Liver (tissue), 9 donors: ENCODE results near the gene KCNA2. TPM values are rescaled to one million over a fixed set of nuclear protein-coding genes. Genes with fewer than 3 reads are reported as not detected.

Source experiments
- DNase-seq: peaks from one replicate; pipeline ENCODE4 v3.0.0-alpha.2; 2017; ENCODE audit warnings: low spot score
- H3K27ac ChIP-seq, 2 donors: one replicate each; pipeline ENCODE4 v1.7.0; 2013; ENCODE audit warnings: inconsistent platforms in 2 of 2, low read length in 2 of 2, control low read depth in 1 of 2, low read depth in 1 of 2, mild to moderate bottlenecking in 1 of 2
- H3K27me3 ChIP-seq, 4 donors: one replicate each; pipeline versions ENCODE4 v1.6.1 to v1.7.0; 2013; ENCODE audit warnings: low read length in 3 of 4, inconsistent platforms in 1 of 4, mild to moderate bottlenecking in 1 of 4, moderate library complexity in 1 of 4; ENCODE audit not compliant: control insufficient read depth in 4 of 4, insufficient read depth in 4 of 4
- H3K36me3 ChIP-seq, 4 donors: one replicate each; pipeline versions ENCODE4 v1.6.1 to v1.7.0; 2013; ENCODE audit warnings: low read length in 3 of 4, mild to moderate bottlenecking in 3 of 4, low read depth in 1 of 4, moderate library complexity in 1 of 4; ENCODE audit not compliant: control insufficient read depth in 4 of 4, insufficient read depth in 3 of 4
- H3K4me1 ChIP-seq, 4 donors: one replicate each; pipeline versions ENCODE4 v1.6.1 to v1.7.0; 2013; ENCODE audit warnings: low read length in 3 of 4, mild to moderate bottlenecking in 3 of 4, moderate library complexity in 1 of 4; ENCODE audit not compliant: control insufficient read depth in 4 of 4, insufficient read depth in 4 of 4
- H3K4me3 ChIP-seq, 3 donors: one replicate each; pipeline versions ENCODE4 v1.6.1 to v1.7.0; 2013; ENCODE audit warnings: low read length in 3 of 3, control low read depth in 1 of 3, low read depth in 1 of 3, mild to moderate bottlenecking in 1 of 3
- H3K9ac ChIP-seq, 2 donors: one replicate each; pipeline ENCODE4 v1.7.0; 2013; ENCODE audit warnings: low read length in 2 of 2, mild to moderate bottlenecking in 2 of 2, moderate library complexity in 2 of 2, control low read depth in 1 of 2, low read depth in 1 of 2
- H3K9me3 ChIP-seq, 4 donors: one replicate each; pipeline versions ENCODE4 v1.6.1 to v1.7.0; 2013; ENCODE audit warnings: low read length in 3 of 4; ENCODE audit not compliant: control insufficient read depth in 4 of 4
- EGR1 ChIP-seq, 2 donors: IDR thresholded peaks; 2 replicates each; pipeline ENCODE4 v1.6.1; 2016 to 2018; ENCODE audit warnings: antibody characterized with exemption in 2 of 2, low read depth in 2 of 2
- FOXA1 ChIP-seq: IDR thresholded peaks from 2 replicates; pipeline ENCODE4 v1.6.1; 2016; ENCODE audit warnings: antibody characterized with exemption
- FOXA2 ChIP-seq: IDR thresholded peaks from 2 replicates; pipeline ENCODE4 v1.6.1; 2016; ENCODE audit warnings: antibody characterized with exemption
- GABPA ChIP-seq, 2 donors: IDR thresholded peaks in 1 of 2; conservative IDR thresholded peaks in 1 of 2; 2 replicates each; pipeline ENCODE4 v1.6.1; 2016; ENCODE audit warnings: antibody characterized with exemption in 2 of 2, mild to moderate bottlenecking in 1 of 2, moderate library complexity in 1 of 2
- HNF4A ChIP-seq, 2 donors: conservative IDR thresholded peaks; 2 replicates each; pipeline ENCODE4 v1.6.1; 2016; ENCODE audit warnings: antibody characterized with exemption in 2 of 2, mild to moderate bottlenecking in 2 of 2
- HNF4G ChIP-seq: IDR thresholded peaks from 2 replicates; pipeline ENCODE4 v1.6.1; 2016; ENCODE audit warnings: antibody characterized with exemption
- JUND ChIP-seq, 2 donors: IDR thresholded peaks; 2 replicates each; pipeline ENCODE4 v1.6.1; 2016; ENCODE audit warnings: antibody characterized with exemption in 2 of 2
- NR2F2 ChIP-seq: IDR thresholded peaks from 2 replicates; pipeline ENCODE4 v1.6.1; 2016; ENCODE audit warnings: antibody characterized with exemption
- RAD21 ChIP-seq, 2 donors: IDR thresholded peaks; 2 replicates each; pipeline ENCODE4 v1.6.1; 2016; ENCODE audit warnings: antibody characterized with exemption in 2 of 2, mild to moderate bottlenecking in 2 of 2
- RXRA ChIP-seq, 2 donors: IDR thresholded peaks; 2 replicates each; pipeline ENCODE4 v1.6.1; 2017 to 2018; ENCODE audit warnings: antibody characterized with exemption in 2 of 2, mild to moderate bottlenecking in 1 of 2
- SP1 ChIP-seq: IDR thresholded peaks from 2 replicates; pipeline ENCODE4 v1.6.1; 2018; ENCODE audit warnings: antibody characterized with exemption, mild to moderate bottlenecking
- TAF1 ChIP-seq: conservative IDR thresholded peaks from 2 replicates; pipeline ENCODE4 v1.6.1; 2016; ENCODE audit warnings: antibody characterized with exemption, mild to moderate bottlenecking
- WGBS: extraction: QIAGEN DNeasy Blood & Tissue Kit; methylation state at CpG from one replicate; pipeline ENCODE4 v1.1.7; 2013; 5-methylcytosine and 5-hydroxymethylcytosine counted together
- polyA plus RNA-seq, 2 donors: library from polyadenylated mRNA; stranded (reverse) in 1 of 2; unstranded in 1 of 2; fragments of 200-250 nt in 1 of 2; fragments of >200 nt in 1 of 2; fragmentation: Nextera tagmentation in 1 of 2; extraction: Ambion mirVana in 1 of 2; gene quantifications; one replicate each; pipeline versions ENCODE4 v1.2.1 to v1.2.3, GENCODE V29; 2013 to 2015
- total RNA-seq, 2 donors: library from RNA; depleted of rRNA; stranded (reverse); fragments of >200 nt; gene quantifications; one replicate each; pipeline ENCODE4 v1.2.3, GENCODE V29; 2014
- TF ChIP-seq, protein P1 (sequence below): IDR thresholded peaks from 2 replicates; pipeline ENCODE4 v1.6.1; 2016; ENCODE audit warnings: antibody characterized with exemption
- TF ChIP-seq, protein P2 (sequence below): IDR thresholded peaks from 2 replicates; pipeline ENCODE4 v1.6.1; 2016; ENCODE audit warnings: antibody characterized with exemption
- TF ChIP-seq, protein P3 (sequence below): fragments of 150-350 bp; IDR thresholded peaks from 2 replicates; pipeline ENCODE4 v1.5.1; 2017; ENCODE audit warnings: improper control_type of control experiment, low read depth, low read length; ENCODE audit not compliant: missing input control
- TF ChIP-seq, protein P4 (sequence below): IDR thresholded peaks from 2 replicates; pipeline ENCODE4 v1.6.1; 2016; ENCODE audit warnings: antibody characterized with exemption
- donor health status: healthy.
- donor health status: healthy.
- donor health status: healthy.
- donor health status: healthy.
- donor health status: healthy.

KCNA2 gene
- total and polyA plus RNA-seq, 4 donors, result 0.02 to 0.08 TPM; not detected in 2

DNA sequence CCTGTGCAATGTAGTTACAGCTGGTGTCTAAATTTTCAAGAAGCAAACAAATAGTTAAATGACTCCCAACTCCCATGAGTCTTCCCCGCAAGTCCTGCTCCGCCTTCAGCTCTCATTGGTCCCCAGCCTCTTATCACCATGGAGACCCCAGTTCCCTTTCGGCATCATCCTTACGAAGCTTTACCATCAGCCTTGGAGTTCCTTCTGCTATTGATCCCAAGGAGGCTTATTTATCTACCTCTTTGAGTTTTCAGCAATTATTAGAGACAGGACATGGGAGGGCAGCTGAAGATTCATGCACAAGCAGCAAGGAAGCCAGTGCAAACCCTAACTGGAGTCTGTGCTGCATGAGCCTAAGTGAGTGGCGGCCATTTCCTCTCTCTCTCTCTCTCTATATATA, 12.3 kb downstream of the KCNA2 start (continued):
- TF ChIP-seq HNF4G (no peak), JUND (IDR thresholded peaks at IDR 0.05) (no peak), TAF1 (no peak), GABPA (IDR thresholded peaks at IDR 0.05 in 1 of 2, conservative IDR thresholded peaks at IDR 0.05 in 1 of 2) (no peak), RAD21 (IDR thresholded peaks at IDR 0.05) (no peak)
- TF ChIP-seq, protein P1, sequence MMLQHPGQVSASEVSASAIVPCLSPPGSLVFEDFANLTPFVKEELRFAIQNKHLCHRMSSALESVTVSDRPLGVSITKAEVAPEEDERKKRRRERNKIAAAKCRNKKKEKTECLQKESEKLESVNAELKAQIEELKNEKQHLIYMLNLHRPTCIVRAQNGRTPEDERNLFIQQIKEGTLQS, result no peak
- TF ChIP-seq, protein P2, sequence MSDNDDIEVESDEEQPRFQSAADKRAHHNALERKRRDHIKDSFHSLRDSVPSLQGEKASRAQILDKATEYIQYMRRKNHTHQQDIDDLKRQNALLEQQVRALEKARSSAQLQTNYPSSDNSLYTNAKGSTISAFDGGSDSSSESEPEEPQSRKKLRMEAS, result no peak

DNA sequence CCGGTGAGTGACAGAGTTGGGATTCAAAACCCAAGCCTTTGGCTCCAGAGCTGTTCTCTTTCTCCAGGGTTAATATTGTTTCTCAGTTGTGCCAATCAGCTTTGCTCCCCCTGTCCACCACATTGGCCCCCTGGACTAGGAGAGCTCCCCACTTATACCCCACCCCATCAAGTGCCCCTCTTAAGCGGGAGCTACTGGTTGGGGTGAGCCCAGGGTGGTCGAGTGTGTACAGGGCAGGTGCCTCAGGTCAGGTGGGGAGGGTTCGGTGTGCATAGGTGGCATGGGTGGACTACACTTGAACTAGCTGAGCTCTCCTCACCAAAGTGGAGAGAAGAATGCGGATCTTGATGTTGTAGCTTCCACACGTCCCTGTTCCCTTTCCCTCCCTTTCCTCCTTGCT, 14.2 kb downstream of the KCNA2 start:
- H3K4me1 ChIP-seq, result no peaks in the 10 kb centered on the region
- WGBS, result 75% methylated on average over 6 of the region's 6 CpGs

DNA sequence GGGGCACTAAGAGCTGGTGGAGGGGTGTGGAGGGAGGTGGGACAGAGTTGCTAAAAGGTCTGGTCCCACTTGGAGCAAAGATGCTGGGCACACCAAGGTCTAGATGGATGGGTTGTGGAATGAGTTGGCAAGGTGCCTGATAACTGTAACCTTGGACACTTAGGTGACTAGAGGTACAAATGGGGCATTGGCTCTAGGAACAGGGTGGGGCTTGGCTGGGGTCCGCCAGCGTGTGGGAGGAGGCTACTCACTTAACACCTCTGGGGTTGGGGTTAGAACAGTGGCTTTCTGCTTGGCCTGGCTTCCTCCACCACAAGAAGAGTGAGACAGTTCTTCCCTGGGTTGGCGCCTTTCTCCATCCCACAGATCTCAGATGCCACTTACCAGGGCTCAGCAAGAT, 17.2 kb downstream of the KCNA2 start:
- no peak for DNase-seq
- Histone ChIP-seq H3K4me3 (no peak overlapping the region), H3K9me3 (no peaks in the 10 kb centered on the region), H3K27ac (no peak overlapping the region), H3K9ac (no peak overlapping the region), H3K4me1 (no peaks in the 10 kb centered on the region), H3K27me3 (peaks cover 0 to 9% (median 0%) of the 10 kb centered on the region in 4 donors), H3K36me3 (no peaks in the 10 kb centered on the region)
- 76% methylated on average over 3 of the region's 3 CpGs for WGBS
- no peak for TF ChIP-seq FOXA1
- TF ChIP-seq, protein P1, result no peak
- TF ChIP-seq, protein P3, sequence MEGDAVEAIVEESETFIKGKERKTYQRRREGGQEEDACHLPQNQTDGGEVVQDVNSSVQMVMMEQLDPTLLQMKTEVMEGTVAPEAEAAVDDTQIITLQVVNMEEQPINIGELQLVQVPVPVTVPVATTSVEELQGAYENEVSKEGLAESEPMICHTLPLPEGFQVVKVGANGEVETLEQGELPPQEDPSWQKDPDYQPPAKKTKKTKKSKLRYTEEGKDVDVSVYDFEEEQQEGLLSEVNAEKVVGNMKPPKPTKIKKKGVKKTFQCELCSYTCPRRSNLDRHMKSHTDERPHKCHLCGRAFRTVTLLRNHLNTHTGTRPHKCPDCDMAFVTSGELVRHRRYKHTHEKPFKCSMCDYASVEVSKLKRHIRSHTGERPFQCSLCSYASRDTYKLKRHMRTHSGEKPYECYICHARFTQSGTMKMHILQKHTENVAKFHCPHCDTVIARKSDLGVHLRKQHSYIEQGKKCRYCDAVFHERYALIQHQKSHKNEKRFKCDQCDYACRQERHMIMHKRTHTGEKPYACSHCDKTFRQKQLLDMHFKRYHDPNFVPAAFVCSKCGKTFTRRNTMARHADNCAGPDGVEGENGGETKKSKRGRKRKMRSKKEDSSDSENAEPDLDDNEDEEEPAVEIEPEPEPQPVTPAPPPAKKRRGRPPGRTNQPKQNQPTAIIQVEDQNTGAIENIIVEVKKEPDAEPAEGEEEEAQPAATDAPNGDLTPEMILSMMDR, result no peak

More for the DNA sequence above, 14.2 kb downstream of the KCNA2 start:
- Histone ChIP-seq H3K27ac (no peak overlapping the region), H3K9ac (no peak overlapping the region), H3K4me3 (no peak overlapping the region), H3K36me3 (no peaks in the 10 kb centered on the region), H3K9me3 (no peaks in the 10 kb centered on the region), H3K27me3 (peaks cover 0 to 13% (median 0%) of the 10 kb centered on the region in 4 donors)
- DNase-seq, result no peak
- no peak for TF ChIP-seq RXRA (IDR thresholded peaks at IDR 0.05)
- TF ChIP-seq, protein P1, result no peak
- no peak for TF ChIP-seq NR2F2
- no peak for TF ChIP-seq EGR1 (IDR thresholded peaks at IDR 0.05; ENCODE audit: low read depth in 2 of 2)
- TF ChIP-seq FOXA1, result no peak
- no peak for TF ChIP-seq JUND (IDR thresholded peaks at IDR 0.05)
- TF ChIP-seq, protein P4, sequence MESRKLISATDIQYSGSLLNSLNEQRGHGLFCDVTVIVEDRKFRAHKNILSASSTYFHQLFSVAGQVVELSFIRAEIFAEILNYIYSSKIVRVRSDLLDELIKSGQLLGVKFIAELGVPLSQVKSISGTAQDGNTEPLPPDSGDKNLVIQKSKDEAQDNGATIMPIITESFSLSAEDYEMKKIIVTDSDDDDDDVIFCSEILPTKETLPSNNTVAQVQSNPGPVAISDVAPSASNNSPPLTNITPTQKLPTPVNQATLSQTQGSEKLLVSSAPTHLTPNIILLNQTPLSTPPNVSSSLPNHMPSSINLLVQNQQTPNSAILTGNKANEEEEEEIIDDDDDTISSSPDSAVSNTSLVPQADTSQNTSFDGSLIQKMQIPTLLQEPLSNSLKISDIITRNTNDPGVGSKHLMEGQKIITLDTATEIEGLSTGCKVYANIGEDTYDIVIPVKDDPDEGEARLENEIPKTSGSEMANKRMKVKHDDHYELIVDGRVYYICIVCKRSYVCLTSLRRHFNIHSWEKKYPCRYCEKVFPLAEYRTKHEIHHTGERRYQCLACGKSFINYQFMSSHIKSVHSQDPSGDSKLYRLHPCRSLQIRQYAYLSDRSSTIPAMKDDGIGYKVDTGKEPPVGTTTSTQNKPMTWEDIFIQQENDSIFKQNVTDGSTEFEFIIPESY, result no peak
- no peak for TF ChIP-seq HNF4A (conservative IDR thresholded peaks at IDR 0.05)
- no peak for TF ChIP-seq GABPA (IDR thresholded peaks at IDR 0.05 in 1 of 2, conservative IDR thresholded peaks at IDR 0.05 in 1 of 2)
- TF ChIP-seq TAF1, result no peak
- TF ChIP-seq FOXA2, result no peak
- TF ChIP-seq SP1, result no peak
- TF ChIP-seq, protein P3, result no peak
- TF ChIP-seq RAD21 (IDR thresholded peaks at IDR 0.05), result no peak
